HepG2 (cell line): Measurements from ENCODE around the gene UGT1A8. TPM values are rescaled to one million over a fixed set of nuclear protein-coding genes. Genes with fewer than 3 reads are reported as not detected.
A peak's percentile ranks its signal among the peaks of the same experiment; 100 is the strongest.

ENCODE experiments used
- ATAC-seq: fragments of 200-7000 bp; cut with Tn5 transposase; 3 replicates; pipeline ENCODE4 v1.9.1; 2020; ENCODE audit warnings: mild to moderate bottlenecking, moderate library complexity
- BruUV-seq: library from RNA; stranded (reverse); fragments of 400-500 nt; replicated peaks from 2 replicates; lab custom pipeline; 2021; lab: Mats Ljungman, UMichigan
- CTCF ChIA-PET: fragments of 300-600 bp; formaldehyde crosslinking; extraction: SDS; loops from one replicate; lab custom pipeline; 2021; ENCODE audit warnings: low total read pairs, inconsistent platforms, low intra/inter-chr PET ratio; lab: Yijun Ruan, JAX
- POLR2A ChIA-PET: fragments of 350-600 bp; sonication (Branson Sonifier 250); formaldehyde crosslinking; loops from one replicate; lab custom pipeline; 2020; ENCODE audit warnings: antibody characterized with exemption, inconsistent platforms; lab: Yijun Ruan, JAX
- DNase-seq: peaks from one replicate; pipeline ENCODE4 v3.0.0-alpha.2; 2015; ENCODE audit warnings: low spot score
- FAIRE-seq: peaks from 3 replicates; lab custom pipeline; 2011; peaks lifted over from hg19 to GRCh38; lab: Jason Lieb, UNC
- H2AFZ ChIP-seq: one replicate; pipeline ENCODE4 v1.6.1; 2011; ENCODE audit warnings: low read length, inconsistent platforms
- H3K27ac ChIP-seq: fragments of 300-600 bp; 3 replicates; pipeline ENCODE4 v1.8.0; 2011; ENCODE audit warnings: mixed run types, mild to moderate bottlenecking, mixed read lengths, low read length, inconsistent platforms; ENCODE audit not compliant: insufficient read depth; ENCODE audit errors: extremely low read length
- H3K27me3 ChIP-seq, 2 experiments: fragments of 200-600 bp in 1 of 2; 2 replicates in 1 of 2; 3 replicates in 1 of 2; pipeline versions ENCODE4 v1.6.0 to v1.8.0; 2011; ENCODE audit warnings: low read length in 2 of 2, mild to moderate bottlenecking in 2 of 2, moderate library complexity in 2 of 2, inconsistent platforms in 1 of 2; ENCODE audit not compliant: insufficient read depth in 2 of 2, control insufficient read depth in 1 of 2
- H3K36me3 ChIP-seq, 2 experiments: fragments of 200-600 bp in 1 of 2; replicated peaks in 1 of 2; 2 replicates in 1 of 2; 3 replicates in 1 of 2; pipeline versions ENCODE4 v1.5.1 to v1.8.0; 2011; ENCODE audit warnings: low read length in 2 of 2, inconsistent platforms in 1 of 2; ENCODE audit not compliant: insufficient read depth in 2 of 2, control insufficient read depth in 1 of 2
- H3K4me1 ChIP-seq: 2 replicates; pipeline ENCODE4 v1.5.1; 2012; ENCODE audit warnings: low read length, inconsistent platforms; ENCODE audit not compliant: insufficient read depth
- H3K4me2 ChIP-seq: 2 replicates; pipeline ENCODE4 v1.6.0; 2011; ENCODE audit warnings: low read depth, low read length, inconsistent platforms
- H3K4me3 ChIP-seq, 3 experiments: fragments of 200-600 bp in 1 of 3; sonication (generic), shearing (Covaris generic) in 1 of 3; replicated peaks in 1 of 3; 2 replicates each; pipeline ENCODE4 v1.5.1; 2011 to 2016; ENCODE audit warnings: low read length in 3 of 3, inconsistent platforms in 2 of 3, low read depth in 2 of 3, mild to moderate bottlenecking in 2 of 3, control low read depth in 1 of 3, mixed read lengths in 1 of 3; ENCODE audit not compliant: insufficient read depth in 1 of 3
- H3K79me2 ChIP-seq: one replicate; pipeline ENCODE4 v1.6.1; 2011; ENCODE audit warnings: low read length, inconsistent platforms; ENCODE audit not compliant: insufficient read depth
- H3K9ac ChIP-seq: 2 replicates; pipeline ENCODE4 v1.6.0; 2011; ENCODE audit warnings: mild to moderate bottlenecking, low read depth, low read length, inconsistent platforms; ENCODE audit not compliant: insufficient read depth
- H3K9me3 ChIP-seq: 2 replicates; pipeline ENCODE4 v1.5.1; 2012; ENCODE audit warnings: mild to moderate bottlenecking, low read length
- H4K20me1 ChIP-seq: 2 replicates; pipeline ENCODE4 v1.6.0; 2011; ENCODE audit warnings: inconsistent platforms, mild to moderate bottlenecking, low read length, moderate library complexity; ENCODE audit not compliant: insufficient read depth
- JDP2 ChIP-seq: sonication (generic); formaldehyde crosslinking; IDR thresholded peaks from 2 replicates; pipeline ENCODE4 v1.8.1; 2022; ENCODE audit warnings: missing genetic modification reagents, borderline replicate concordance
- MYC ChIP-seq: sonication (generic); formaldehyde crosslinking; IDR thresholded peaks from 2 replicates; pipeline ENCODE4 v1.9.0; 2021; ENCODE audit warnings: missing genetic modification reagents, borderline replicate concordance
- PAX8 ChIP-seq: sonication (generic); formaldehyde crosslinking; IDR thresholded peaks from 2 replicates; pipeline ENCODE4 v1.8.0; 2022; ENCODE audit warnings: mild to moderate bottlenecking, missing genetic modification reagents, borderline replicate concordance
- PHF21A ChIP-seq: sonication (generic); formaldehyde crosslinking; IDR thresholded peaks from 2 replicates; pipeline ENCODE4 v1.5.0; 2020; ENCODE audit warnings: mild to moderate bottlenecking, missing genetic modification reagents
- RXRA ChIP-seq: sonication (generic); formaldehyde crosslinking; IDR thresholded peaks from 2 replicates; pipeline ENCODE4 v1.5.1; 2020; ENCODE audit warnings: missing genetic modification reagents
- ZNF576 ChIP-seq: sonication (generic); formaldehyde crosslinking; IDR thresholded peaks from 2 replicates; pipeline ENCODE4 v1.4.0; 2020; ENCODE audit warnings: mild to moderate bottlenecking, missing genetic modification reagents
- ZNF652 ChIP-seq: IDR thresholded peaks from 2 replicates; pipeline ENCODE4 v1.6.1; 2016; ENCODE audit warnings: low read depth, borderline replicate concordance
- WGBS: methylation state at CpG from one replicate; pipeline ENCODE4 v1.1.6; 2017; ENCODE audit warnings: low lambda C conversion rate; 5-methylcytosine and 5-hydroxymethylcytosine counted together
- in situ Hi-C: cut with HindIII; loops from 2 replicates; pipeline ENCODE4 v1.10.0; 2017; ENCODE audit warnings: low pct_unique_long_range_greater_than_20kb; ENCODE audit not compliant: extremely low pct_ligation_motif_present
- intact Hi-C: fragments of 100-400 bp; cut with micrococcal nuclease; formaldehyde crosslinking; loops from one replicate; pipeline ENCODE4 v1.10.0; 2022; ENCODE audit not compliant: unreplicated experiment
- polyA plus RNA-seq, 8 experiments: library from polyadenylated mRNA; depleted of rRNA in 3 of 8; stranded (reverse) in 7 of 8; unstranded in 1 of 8; fragments of >200 nt; fragmentation: Illumina TruSeq in 4 of 8; extraction: Trizol in 4 of 8; gene quantifications; 2 replicates each; pipeline versions ENCODE4 v1.2.1 to v1.2.3, GENCODE V29; 2011 to 2016; ENCODE audit warnings: low read depth in 4 of 8, missing spikeins in 1 of 8, mixed read lengths in 1 of 8; ENCODE audit not compliant: insufficient read depth in 1 of 8
- total RNA-seq, 5 experiments: library from RNA; depleted of rRNA; stranded (reverse); fragments of >200 nt; fragmentation: Illumina TruSeq; extraction: Trizol; gene quantifications; 2 replicates each; pipeline ENCODE4 v1.2.3, GENCODE V29; 2016; ENCODE audit warnings: low read depth in 1 of 5
- TF ChIP-seq, protein P1 (sequence below), 2 experiments: sonication (generic) in 1 of 2; formaldehyde crosslinking in 1 of 2; IDR thresholded peaks; 2 replicates each; pipeline versions ENCODE4 v1.6.1 to v1.9.0; 2014 to 2022; ENCODE audit warnings: antibody characterized with exemption in 1 of 2, borderline replicate concordance in 1 of 2, inconsistent platforms in 1 of 2, low read depth in 1 of 2, missing genetic modification reagents in 1 of 2
- TF ChIP-seq, protein P2 (sequence below): IDR thresholded peaks from 2 replicates; pipeline ENCODE4 v1.6.1; 2016; ENCODE audit warnings: mild to moderate bottlenecking, missing biosample characterization, missing genetic modification reagents
- TF ChIP-seq, protein P3 (sequence below): sonication (generic); formaldehyde crosslinking; IDR thresholded peaks from 2 replicates; pipeline ENCODE4 v1.4.0; 2020; ENCODE audit warnings: missing genetic modification reagents

Gene UGT1A8
- total and polyA plus RNA-seq, 2 of the 13 experiments (the other 11 are each of a cell fraction or from before 2014, with no cell fraction given) = not detected

GRCh38 chr2:233793465-233794127, 176.2 kb downstream of the UGT1A8 start (continued):
- TF ChIP-seq, protein P1, sequence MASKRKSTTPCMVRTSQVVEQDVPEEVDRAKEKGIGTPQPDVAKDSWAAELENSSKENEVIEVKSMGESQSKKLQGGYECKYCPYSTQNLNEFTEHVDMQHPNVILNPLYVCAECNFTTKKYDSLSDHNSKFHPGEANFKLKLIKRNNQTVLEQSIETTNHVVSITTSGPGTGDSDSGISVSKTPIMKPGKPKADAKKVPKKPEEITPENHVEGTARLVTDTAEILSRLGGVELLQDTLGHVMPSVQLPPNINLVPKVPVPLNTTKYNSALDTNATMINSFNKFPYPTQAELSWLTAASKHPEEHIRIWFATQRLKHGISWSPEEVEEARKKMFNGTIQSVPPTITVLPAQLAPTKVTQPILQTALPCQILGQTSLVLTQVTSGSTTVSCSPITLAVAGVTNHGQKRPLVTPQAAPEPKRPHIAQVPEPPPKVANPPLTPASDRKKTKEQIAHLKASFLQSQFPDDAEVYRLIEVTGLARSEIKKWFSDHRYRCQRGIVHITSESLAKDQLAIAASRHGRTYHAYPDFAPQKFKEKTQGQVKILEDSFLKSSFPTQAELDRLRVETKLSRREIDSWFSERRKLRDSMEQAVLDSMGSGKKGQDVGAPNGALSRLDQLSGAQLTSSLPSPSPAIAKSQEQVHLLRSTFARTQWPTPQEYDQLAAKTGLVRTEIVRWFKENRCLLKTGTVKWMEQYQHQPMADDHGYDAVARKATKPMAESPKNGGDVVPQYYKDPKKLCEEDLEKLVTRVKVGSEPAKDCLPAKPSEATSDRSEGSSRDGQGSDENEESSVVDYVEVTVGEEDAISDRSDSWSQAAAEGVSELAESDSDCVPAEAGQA (IDR thresholded peaks at IDR 0.05; ENCODE audit: low read depth) = no peak
- TF ChIP-seq, protein P1 (CRISPR knock-in tag; IDR thresholded peaks at IDR 0.05; ENCODE audit: borderline replicate concordance) = no peak
- TF ChIP-seq, all 625 proteins: peak for 4

DNA sequence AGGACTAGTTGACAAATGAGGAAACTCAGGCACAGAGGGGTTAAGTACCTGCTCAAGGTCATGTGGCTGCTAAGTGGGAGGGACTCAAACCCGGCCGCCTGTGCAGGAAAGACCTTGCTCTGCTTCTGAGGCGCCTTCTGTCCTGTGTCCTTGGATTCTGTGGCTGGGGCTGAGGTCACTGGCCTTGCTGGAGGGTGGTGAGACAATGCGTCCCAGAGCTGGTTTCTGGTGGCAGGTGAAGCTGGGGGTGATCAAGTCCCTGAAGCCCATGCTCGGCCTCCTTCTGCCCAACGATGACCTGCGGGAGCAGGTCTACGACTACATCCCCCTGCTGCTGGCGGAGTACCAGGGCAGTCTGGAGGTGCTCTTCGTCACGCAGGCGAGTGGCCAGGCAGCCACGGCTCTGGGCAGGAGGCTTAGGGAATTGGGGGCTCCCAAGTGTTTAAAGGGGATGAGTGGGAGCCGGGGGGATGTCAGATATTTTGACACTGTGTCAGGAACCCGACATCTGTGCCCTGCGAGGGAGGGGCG, 176.8 kb downstream of the UGT1A8 start:
- CTCF ChIA-PET = no interaction called here

More for the DNA sequence above, 176.8 kb downstream of the UGT1A8 start:
- WGBS = 68% methylated on average over 17 of the region's 17 CpGs
- Histone ChIP-seq H3K4me1 (peaks cover 14% of the 10 kb centered on the region; the same call in 1 of the 2 replicates), H3K9ac (no peak overlapping the region), H3K4me2 (no peak overlapping the region), H2AFZ (no peak overlapping the region), H3K9me3 (no peaks in the 10 kb centered on the region), H3K27me3 (peaks cover 7 to 58% of the 10 kb centered on the region in 2 experiments; a peak in 3 of 5 replicates), H3K36me3 (no peaks in the 10 kb centered on the region), H3K4me3 (no peak overlapping the region), H3K27ac (no peak overlapping the region), H4K20me1 (no peaks in the 10 kb centered on the region), H3K79me2 (no peaks in the 10 kb centered on the region)
- ATAC-seq (peak; percentile 32), DNase-seq (no peak), FAIRE-seq (no peak)
- POLR2A ChIA-PET = no interaction called here
- TF ChIP-seq RXRA (CRISPR knock-in tag) (no peak), MYC (CRISPR knock-in tag) (no peak), PHF21A (CRISPR knock-in tag) (peak; percentile 22; the same call in 1 of the 2 replicates), JDP2 (CRISPR knock-in tag) (no peak), ZNF576 (CRISPR knock-in tag) (no peak), PAX8 (no peak), ZNF652 (CRISPR knock-in tag) (peak; percentile 81)
- TF ChIP-seq, protein P2, sequence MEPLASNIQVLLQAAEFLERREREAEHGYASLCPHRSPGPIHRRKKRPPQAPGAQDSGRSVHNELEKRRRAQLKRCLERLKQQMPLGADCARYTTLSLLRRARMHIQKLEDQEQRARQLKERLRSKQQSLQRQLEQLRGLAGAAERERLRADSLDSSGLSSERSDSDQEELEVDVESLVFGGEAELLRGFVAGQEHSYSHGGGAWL (CRISPR knock-in tag) = no peak
- TF ChIP-seq, protein P3, sequence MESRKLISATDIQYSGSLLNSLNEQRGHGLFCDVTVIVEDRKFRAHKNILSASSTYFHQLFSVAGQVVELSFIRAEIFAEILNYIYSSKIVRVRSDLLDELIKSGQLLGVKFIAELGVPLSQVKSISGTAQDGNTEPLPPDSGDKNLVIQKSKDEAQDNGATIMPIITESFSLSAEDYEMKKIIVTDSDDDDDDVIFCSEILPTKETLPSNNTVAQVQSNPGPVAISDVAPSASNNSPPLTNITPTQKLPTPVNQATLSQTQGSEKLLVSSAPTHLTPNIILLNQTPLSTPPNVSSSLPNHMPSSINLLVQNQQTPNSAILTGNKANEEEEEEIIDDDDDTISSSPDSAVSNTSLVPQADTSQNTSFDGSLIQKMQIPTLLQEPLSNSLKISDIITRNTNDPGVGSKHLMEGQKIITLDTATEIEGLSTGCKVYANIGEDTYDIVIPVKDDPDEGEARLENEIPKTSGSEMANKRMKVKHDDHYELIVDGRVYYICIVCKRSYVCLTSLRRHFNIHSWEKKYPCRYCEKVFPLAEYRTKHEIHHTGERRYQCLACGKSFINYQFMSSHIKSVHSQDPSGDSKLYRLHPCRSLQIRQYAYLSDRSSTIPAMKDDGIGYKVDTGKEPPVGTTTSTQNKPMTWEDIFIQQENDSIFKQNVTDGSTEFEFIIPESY (CRISPR knock-in tag) = peak; percentile 96
- in situ Hi-C loops = no loop called here
- no TSS peak for BruUV-seq
- intact Hi-C loops = no loop called here
